WERI-Rb-1 (cell line): Measurements from ENCODE around the gene SALL2.

Experiments used
- DNase-seq: peaks from one replicate; pipeline ENCODE4 v3.0.0-alpha.2; 2020
- H3K27ac ChIP-seq: fragments of 250-450 bp; sonication (Bioruptor Pico); 2 replicates; pipeline ENCODE4 v1.5.1; 2020; ENCODE audit warnings: mild to moderate bottlenecking, moderate library complexity
- H3K27me3 ChIP-seq: fragments of 250-450 bp; sonication (Bioruptor Pico); 2 replicates; pipeline ENCODE4 v1.5.1; 2021; ENCODE audit warnings: mild to moderate bottlenecking, low read depth, moderate library complexity; ENCODE audit not compliant: insufficient read depth, severe bottlenecking
- H3K36me3 ChIP-seq: fragments of 250-450 bp; sonication (Bioruptor Pico); 2 replicates; pipeline ENCODE4 v1.5.1; 2020; ENCODE audit warnings: mild to moderate bottlenecking, moderate library complexity
- H3K4me3 ChIP-seq: 2 replicates; pipeline ENCODE4 v1.5.1; 2011; ENCODE audit warnings: low read depth, mild to moderate bottlenecking, control low read depth, low read length
- H3K9me3 ChIP-seq: fragments of 250-450 bp; sonication (Bioruptor Pico); 2 replicates; pipeline ENCODE4 v1.5.1; 2021; ENCODE audit warnings: mild to moderate bottlenecking, moderate library complexity; ENCODE audit not compliant: severe bottlenecking
- CTCF ChIP-seq: IDR thresholded peaks from 2 replicates; pipeline ENCODE4 v1.5.1; 2011; ENCODE audit warnings: low read depth, mild to moderate bottlenecking, control low read depth, inconsistent platforms, low read length

SALL2 gene

DNA sequence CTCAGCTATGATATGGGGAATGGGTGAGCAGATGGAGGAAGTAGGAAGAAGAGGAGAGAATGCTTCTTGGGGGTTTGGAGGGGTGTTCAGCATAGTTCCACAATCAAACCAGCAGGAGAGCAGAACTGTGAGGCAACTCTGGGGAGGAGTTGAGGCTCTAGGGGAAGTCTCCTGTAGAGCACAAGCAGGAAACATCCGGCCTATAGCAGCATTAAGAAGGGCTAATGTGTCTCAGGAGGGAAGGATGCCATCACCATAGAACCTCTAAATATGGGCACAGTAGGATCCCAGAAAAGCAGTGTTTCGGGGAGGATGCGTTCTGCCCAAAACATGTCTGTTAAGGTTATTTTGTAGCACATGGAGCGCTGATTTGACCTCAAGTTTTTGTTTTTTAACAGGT, 8.4 kb upstream of the SALL2 start:
- H3K4me3 ChIP-seq: no peak overlapping the region
- no peak for DNase-seq
- no peak for TF ChIP-seq CTCF
- H3K9me3 ChIP-seq: no peaks in the 10 kb centered on the region
- no peaks in the 10 kb centered on the region for H3K36me3 ChIP-seq
- H3K27ac ChIP-seq: no peak overlapping the region
- H3K27me3 ChIP-seq: no peaks in the 10 kb centered on the region

DNA sequence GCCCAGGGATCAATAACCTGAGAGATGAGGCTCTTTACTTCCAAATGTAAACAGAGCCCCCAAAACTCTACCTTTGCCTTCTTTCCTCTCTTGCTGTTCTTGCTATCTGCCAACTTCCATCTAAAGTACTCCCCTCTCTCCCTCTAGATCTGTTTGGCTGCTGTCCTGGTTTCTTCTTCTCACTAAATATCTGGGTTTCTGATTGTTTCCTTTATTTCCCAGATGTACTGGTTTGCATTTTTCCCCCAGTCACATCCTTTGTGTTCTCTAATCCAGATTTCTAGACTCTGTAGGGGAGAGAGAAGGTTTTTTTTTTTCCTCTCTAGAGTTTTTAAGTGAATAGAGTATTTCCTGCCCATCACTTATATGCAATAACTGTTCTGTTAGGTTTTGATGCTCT, 7.1 kb upstream of the SALL2 start:
- no peak for DNase-seq
- Histone ChIP-seq H3K27ac (no peak overlapping the region), H3K9me3 (no peaks in the 10 kb centered on the region), H3K27me3 (no peaks in the 10 kb centered on the region), H3K36me3 (no peaks in the 10 kb centered on the region), H3K4me3 (no peak overlapping the region)
- no peak for TF ChIP-seq CTCF

GRCh38 chr14:21529515-21529914, 3.4 kb upstream of the SALL2 start:
- H3K36me3 ChIP-seq: peaks cover 7% of the 10 kb centered on the region
- no peak overlapping the region for H3K4me3 ChIP-seq
- no peaks in the 10 kb centered on the region for H3K27me3 ChIP-seq
- DNase-seq: no peak
- no peak for TF ChIP-seq CTCF
- no peak overlapping the region for H3K27ac ChIP-seq
- H3K9me3 ChIP-seq: no peaks in the 10 kb centered on the region

DNA sequence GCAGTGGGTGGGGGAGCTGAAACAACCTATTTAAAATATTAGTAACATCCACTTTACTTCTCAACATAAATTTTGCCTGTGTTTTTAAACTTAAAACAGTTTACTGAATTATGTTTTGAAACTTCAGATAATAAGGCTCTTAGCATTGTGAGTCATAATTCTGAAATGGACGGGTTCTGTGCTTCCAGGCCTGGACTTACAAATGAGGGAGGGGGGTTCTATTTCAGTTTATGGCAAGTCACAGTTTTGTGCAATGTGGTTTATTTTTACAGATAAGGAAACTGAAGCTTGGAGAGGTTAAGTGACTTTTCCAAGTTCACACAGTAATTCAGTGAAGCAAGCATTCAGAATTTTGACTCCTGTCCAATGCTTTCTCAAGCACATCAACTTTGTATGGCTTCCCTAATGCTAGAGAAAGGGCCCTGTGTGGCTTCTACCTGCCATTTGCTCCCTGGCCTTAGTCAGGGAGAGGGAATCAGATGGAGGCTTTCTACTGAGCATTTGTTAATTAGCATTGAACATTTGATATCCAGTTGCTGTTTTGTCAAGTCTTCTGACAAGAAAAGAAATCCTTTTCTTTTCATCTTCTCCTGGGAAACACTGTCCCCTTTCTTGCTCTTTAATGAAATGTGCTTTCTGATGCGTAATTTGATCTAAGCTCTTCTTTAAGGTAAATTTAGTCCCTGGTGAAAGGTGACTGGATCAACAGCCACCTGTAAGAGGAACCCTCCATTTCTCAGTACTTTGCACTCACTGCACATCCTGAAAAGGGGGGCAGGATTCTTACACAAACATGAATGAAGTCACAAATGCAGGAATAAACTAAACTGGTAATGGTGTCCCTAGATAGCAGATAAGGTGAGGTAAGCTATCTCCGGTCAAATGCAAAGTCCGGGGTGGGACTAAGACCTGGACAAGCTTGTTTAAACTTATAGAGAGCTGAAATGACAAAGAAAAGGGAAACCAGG, 2.5 kb upstream of the SALL2 start:
- peak overlapping the region; percentile 13 for H3K27ac ChIP-seq
- DNase-seq: no peak
- no peaks in the 10 kb centered on the region for H3K27me3 ChIP-seq
- H3K4me3 ChIP-seq: no peak overlapping the region
- H3K36me3 ChIP-seq: peaks cover 16% of the 10 kb centered on the region
- H3K9me3 ChIP-seq: no peaks in the 10 kb centered on the region
- TF ChIP-seq CTCF: no peak

DNA sequence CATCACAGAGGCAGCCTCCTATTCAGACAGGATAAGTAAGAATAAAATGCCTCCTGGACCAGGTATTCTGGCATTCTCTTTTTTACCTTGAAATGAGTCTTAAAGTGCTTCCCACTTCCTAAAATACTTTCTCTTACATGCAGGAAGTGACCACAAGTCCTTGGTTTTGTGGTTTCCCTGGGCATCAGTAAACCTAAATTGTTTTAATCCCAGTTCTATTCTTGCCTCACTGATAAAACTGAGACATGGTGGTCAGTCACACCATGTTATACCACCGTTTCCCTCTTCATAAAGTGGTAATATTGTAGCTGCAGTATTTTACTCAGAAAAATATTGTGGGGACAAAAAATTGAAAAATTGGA, 1.2 kb upstream of the SALL2 start:
- Histone ChIP-seq H3K27ac (peak overlapping the region; percentile 97), H3K4me3 (peak overlapping the region; percentile 83), H3K27me3 (no peaks in the 10 kb centered on the region), H3K36me3 (peaks cover 29% of the 10 kb centered on the region), H3K9me3 (no peaks in the 10 kb centered on the region)
- no peak for TF ChIP-seq CTCF
- DNase-seq: no peak
